Cerebellar cortex (tissue), 1 donor: ENCODE results near the gene ABCB6.
A peak's percentile ranks its signal among the peaks of the same experiment; 100 is the strongest.

Experiments
- DNase-seq: peaks from one replicate; pipeline ENCODE4 v3.0.0-alpha.2; 2015; ENCODE audit warnings: low spot score

ABCB6 gene

GRCh38 chr2:219184121-219184520, 34.6 kb downstream of the ABCB6 start:
- DNase-seq, result peak; percentile 96

- DNase-seq, result no peak
Measured at GRCh38 chr2:219183151-219183772, 35.5 kb downstream of the ABCB6 start.

GRCh38 chr2:219182331-219183150, 36.2 kb downstream of the ABCB6 start:
- no peak for DNase-seq

GRCh38 chr2:219181531-219181930, 37.2 kb downstream of the ABCB6 start:
- no peak for DNase-seq

- DNase-seq, result no peak
Measured at GRCh38 chr2:219180961-219181360, 37.8 kb downstream of the ABCB6 start.

- no peak for DNase-seq
Measured at GRCh38 chr2:219179601-219180465, 38.9 kb downstream of the ABCB6 start.

- DNase-seq, result peak; percentile 20
Measured at GRCh38 chr2:219178377-219179175, 40.2 kb downstream of the ABCB6 start.

- peak; percentile 84 for DNase-seq
Measured at GRCh38 chr2:219177552-219178376, 41.0 kb downstream of the ABCB6 start, which contains the start of gene RETREG2. TSS of gene RETREG2 (plus strand) at chr2:219178275. CDS start at chr2:219178353, 78 bp downstream.

GRCh38 chr2:219176818-219177551, 41.8 kb downstream of the ABCB6 start, which contains the start of gene CNPPD1:
TSS of gene CNPPD1 (minus strand) at chr2:219176925. CDS start at chr2:219176828, 97 bp downstream.
- peak; percentile 82 for DNase-seq

- DNase-seq, result peak; percentile 59
Measured at GRCh38 chr2:219175928-219176817, 42.6 kb downstream of the ABCB6 start.

- DNase-seq, result no peak
Measured at GRCh38 chr2:219175486-219175885, 43.3 kb downstream of the ABCB6 start.

GRCh38 chr2:219174801-219175200, 44.0 kb downstream of the ABCB6 start:
- no peak for DNase-seq

- no peak for DNase-seq
Measured at GRCh38 chr2:219174146-219174545, 44.6 kb downstream of the ABCB6 start.

- DNase-seq, result no peak
Measured at GRCh38 chr2:219173176-219173575, 45.6 kb downstream of the ABCB6 start.

- no peak for DNase-seq
Measured at GRCh38 chr2:219172231-219173154, 46.3 kb downstream of the ABCB6 start.

- peak; percentile 74 for DNase-seq
Measured at GRCh38 chr2:219171231-219171651, 47.5 kb downstream of the ABCB6 start.

- DNase-seq, result no peak
Measured at GRCh38 chr2:219169930-219170654, 48.7 kb downstream of the ABCB6 start, which contains the start of gene SLC23A3. TSS of gene SLC23A3 (minus strand) at chr2:219170029. CDS start at chr2:219169984, 45 bp downstream.
